ENCODE results near the gene CCL14. TPM values are rescaled to one million over a fixed set of nuclear protein-coding genes. Genes with fewer than 3 reads are reported as not detected.
"Not testable (repeated sequence)": the region's sequence is repeated elsewhere in the genome, so short reads cannot be mapped to it uniquely, and the experiment has no call there.

The CCL14 gene
- total RNA-seq, result not detected

DNA sequence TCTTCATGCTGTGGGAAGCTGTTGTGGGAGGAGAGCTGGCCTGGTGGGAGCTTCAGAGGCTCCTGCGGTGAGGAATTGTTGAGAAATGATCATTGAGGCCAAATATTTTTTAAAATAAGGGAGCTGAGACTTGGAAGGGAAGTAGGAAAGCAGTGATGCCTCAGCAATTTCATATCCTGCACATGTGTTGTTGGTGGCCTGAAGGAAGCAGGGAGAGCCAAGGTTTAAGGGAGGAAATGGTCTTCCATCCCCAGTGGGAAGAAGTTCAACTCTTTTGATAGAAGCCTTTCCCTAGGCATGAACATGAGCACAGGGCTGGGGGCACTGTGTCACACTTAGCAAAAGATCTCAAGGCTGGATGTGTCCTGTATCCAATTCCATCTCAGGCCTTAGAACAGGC, at the start of gene CCL14:
CCL14 (minus strand) TSS at position 87 of the 400 bp plus-strand sequence; CDS start at position 7, 80 bp downstream.
- DNase-seq, result no peak

GRCh38 chr17:36036235-36036634, 49.7 kb upstream of the CCL14 start:
- DNase-seq, result no peak

GRCh38 chr17:36034127-36034526, 47.6 kb upstream of the CCL14 start:
- no peak for DNase-seq

- no peak for DNase-seq
Measured at GRCh38 chr17:36030956-36031355, 44.4 kb upstream of the CCL14 start.

DNA sequence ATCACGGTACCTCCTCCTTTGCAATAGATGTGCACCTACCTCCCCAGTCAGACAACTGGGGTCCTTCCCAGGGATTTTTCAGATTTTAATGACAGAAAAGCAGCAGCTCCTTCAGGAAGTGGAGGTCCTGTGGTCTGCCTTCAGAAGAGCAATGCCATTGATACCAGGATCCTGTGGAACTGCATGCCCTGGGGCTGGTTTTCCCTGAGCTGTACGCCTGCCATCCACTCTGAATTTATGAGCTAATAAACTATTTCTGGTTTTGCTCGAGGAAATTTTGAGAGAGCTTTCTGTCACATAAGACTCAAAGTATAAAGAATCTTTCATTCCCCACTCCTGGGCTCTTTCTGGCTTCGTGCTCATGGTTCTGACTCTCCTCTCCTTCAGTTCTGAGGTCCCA, 41.2 kb upstream of the CCL14 start:
- no peak for DNase-seq

DNA sequence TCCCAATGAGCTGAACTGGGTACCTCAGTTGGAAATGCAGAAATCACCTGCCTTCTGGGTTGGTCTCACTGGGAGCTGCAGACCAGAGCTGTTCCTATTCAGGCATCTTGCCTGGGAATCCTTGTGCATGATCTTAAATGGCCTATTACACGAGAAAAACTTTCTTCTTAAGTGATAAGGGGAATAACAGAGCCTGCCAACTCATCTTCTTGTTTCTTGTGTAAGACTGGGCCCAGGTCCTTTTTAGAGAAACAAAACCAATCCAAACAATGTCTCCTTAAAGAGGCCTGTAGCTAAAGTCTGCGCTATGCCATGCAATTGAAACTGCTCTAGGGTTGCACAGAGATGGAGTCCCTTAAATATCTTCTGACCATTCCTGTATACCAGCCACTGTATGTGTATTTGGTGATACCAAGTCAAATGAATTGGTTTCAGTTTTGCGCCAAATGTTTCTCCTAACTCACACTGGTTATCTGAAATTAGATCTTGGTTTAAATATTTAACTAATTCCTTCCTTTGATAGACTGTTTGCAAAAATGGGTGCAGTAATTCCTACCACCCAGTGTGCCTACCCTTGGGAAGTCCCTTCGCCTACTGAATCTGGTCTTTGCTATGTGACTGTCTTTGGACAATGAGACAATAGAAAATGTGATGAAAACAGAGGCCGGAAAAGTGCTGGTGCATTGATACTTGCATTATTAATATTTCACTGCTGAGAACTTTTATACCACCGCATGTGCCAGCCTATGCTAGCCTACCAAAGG, 37.8 kb upstream of the CCL14 start:
- no peak for DNase-seq

- DNase-seq, result no peak
Measured at GRCh38 chr17:36019423-36019822, 32.9 kb upstream of the CCL14 start.

GRCh38 chr17:36017799-36018198, 31.3 kb upstream of the CCL14 start, which contains the start of gene CCL23:
Gene CCL23 (minus strand): TSS chr17:36017972. CDS start chr17:36017897, 75 bp downstream.
- no peak for DNase-seq

DNA sequence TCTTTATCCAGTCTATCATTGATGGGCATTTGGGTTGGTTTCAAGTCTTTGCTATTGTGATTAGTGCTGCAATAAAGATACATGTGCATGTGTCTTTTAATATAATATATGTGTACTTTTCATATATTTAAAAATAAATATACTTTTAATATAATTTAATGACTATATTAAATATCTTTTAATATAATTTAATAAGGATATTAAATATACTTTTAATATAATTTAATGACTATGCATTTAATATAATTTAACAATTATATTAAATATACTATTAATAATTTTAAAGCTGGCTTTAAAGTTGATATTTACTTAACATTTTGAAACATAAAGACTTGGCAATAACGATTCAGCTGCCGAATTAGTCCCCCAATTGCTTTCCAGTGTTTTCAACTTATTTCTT, 30.0 kb upstream of the CCL14 start:
- no peak for DNase-seq

DNA sequence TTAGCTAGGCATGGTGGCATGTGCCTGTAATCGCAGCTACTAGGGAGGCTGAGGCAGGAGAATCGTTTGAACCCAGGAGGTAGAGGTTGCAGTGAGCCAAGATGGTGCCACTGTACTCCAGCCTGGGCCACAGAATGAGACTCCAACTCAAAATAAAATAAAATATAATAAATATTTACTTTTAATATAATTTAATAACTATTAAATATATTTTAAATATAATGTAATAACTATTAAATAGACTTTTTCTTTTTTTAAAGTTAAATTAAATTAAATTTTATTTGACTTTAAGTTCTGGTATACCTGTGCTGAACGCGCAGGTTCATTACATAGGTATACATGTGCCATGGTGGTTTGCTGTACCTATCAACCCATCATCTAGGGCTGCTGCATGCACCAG, 29.4 kb upstream of the CCL14 start:
- not testable (repeated sequence) for DNase-seq

GRCh38 chr17:36014946-36015345, 28.4 kb upstream of the CCL14 start:
- no peak for DNase-seq

DNA sequence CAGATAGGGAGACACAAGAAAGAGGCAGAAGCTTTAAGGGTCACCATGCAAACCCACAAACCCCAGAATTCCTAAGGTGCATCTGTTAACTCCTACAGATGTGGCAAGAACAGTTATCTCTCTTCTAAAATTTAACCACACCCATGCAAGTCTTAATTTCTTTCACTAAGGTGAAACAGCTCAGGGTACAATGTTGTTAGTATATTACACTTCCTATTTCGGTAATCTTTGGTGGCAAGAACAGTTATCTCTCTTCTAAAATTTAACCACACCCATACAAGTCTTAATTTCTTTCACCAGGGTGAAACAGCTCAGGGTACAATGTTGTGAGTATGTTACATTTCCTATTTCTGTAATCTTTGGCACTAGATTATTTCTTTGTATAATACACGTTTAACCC, 24.7 kb upstream of the CCL14 start:
- DNase-seq, result no peak

- DNase-seq, result no peak
Measured at GRCh38 chr17:36008998-36009665, 22.6 kb upstream of the CCL14 start.

DNA sequence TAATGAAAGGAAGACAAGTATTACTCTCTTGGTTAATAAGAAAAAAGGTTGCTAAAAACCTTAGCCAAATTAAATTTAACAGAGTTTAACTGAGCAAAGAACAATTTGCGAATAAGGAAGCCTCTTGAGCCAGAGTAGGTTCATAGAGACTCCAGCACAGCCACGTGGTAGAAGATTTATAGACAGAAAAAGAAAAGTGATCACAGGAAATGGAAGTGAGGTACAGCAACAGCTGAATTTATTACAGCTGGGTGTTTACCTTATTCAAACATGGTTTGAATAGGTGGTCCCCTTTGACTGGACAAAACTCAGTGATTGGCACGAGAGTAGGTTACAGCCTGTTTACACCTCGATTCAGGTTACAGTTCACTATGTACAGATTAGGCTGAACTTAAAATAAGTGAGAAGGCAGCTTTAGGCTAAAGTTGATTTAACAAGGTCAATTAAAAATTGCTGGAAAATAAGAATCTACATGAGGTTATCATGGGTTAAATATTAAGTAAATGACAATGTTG, 18.1 kb upstream of the CCL14 start:
- DNase-seq, result no peak

GRCh38 chr17:36002631-36003030, 16.1 kb upstream of the CCL14 start:
- DNase-seq, result no peak

GRCh38 chr17:36001862-36002603, 15.5 kb upstream of the CCL14 start:
- no peak for DNase-seq

DNA sequence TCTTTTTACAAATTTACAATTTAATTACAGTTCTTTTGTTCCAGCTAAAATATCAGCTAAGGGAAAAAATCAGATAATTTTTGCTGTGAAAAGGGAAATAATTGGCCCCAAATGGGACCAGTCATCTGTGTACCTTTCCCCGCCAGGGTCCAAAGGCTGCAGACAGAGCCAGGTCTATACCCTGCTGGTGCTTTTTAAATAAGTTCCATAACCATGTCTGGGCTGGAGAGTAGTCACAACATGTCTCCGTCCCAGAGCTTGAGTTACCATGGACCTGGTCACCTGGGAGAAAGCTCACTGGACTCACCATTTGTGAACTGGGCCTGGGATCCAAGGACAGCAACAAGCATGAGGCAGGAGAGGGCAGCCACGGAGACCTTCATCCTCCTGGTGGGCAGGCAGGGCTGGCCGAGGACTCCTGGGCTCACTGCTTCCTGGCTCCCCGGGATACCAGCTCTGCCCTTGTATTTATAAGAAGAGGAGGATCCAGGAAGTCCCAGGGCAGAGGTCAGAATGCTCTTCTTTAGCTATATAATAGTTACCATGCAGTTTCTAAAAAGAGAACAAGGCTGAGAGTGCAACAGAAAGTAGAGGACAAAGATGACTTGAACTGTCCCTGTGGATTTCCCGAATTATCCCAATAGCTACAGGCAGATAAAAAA, 14.7 kb upstream of the CCL14 start, which contains the start of gene CCL15:
CCL15 (minus strand) TSS at position 444 of the 662 bp plus-strand sequence; CDS start at position 383, 61 bp downstream.
- DNase-seq, result no peak

DNA sequence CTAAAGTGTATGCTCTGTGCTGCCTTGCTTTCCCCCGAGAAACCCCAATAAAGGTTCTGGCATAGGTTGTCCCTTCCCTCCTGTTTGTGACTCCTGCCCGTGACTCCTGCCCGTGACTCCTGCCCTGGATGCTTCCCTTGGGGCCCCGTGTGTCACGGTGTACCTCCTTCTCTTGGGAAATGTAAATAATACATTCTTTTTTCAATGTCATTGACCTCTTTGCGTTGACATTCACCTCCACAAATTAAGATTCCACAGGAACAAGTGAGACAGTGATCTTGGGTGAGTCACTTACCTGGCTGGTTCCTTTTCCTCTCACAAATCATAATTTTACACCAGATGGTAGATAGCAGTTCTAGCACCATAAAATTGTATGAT, 14.2 kb upstream of the CCL14 start:
- no peak for DNase-seq

DNA sequence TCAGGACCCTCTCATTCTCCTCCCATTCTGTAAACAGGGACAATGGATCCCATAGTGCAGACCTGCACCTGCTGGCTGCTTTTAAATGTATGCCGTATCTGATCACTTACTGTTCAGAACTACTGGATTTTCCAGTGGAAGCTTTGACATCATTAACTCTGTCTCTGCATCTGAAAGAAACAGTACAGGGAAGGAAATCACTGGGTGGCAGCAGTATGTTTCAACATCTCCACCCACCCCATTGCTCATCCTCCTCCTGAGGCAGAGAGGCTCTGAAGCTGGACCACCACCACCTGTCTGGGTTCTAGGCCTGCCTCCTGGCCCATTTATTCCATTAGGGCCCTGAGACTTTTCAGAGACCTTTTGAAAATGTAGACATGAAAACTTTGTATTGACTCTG, 12.2 kb upstream of the CCL14 start:
- DNase-seq, result no peak

DNA sequence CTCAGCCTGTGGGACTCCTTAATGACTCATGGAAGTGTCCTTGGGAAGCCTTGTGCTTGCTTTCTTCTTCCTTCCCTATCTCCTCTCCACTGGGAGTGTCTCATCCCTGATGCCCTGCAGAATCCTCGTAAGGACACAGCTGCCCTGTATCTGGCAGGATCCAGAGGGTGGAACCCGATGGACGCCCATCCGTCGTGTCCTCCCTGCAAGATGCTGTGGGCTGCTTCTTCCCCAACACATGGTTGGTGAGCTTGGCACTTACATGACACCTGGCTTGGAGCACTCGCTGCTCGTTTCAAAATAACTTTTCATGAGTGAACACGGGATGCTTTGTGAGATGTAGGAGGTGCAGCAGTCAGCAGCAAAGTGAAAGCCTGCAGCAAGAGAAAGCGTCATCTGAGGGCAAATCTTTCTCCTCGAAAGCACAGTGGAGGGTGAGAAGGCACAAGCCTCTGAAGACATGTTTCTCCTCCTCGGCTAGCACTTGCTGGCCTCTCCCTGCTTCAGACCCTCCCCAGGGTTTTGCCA, 11.6 kb upstream of the CCL14 start:
- DNase-seq, result no peak

DNA sequence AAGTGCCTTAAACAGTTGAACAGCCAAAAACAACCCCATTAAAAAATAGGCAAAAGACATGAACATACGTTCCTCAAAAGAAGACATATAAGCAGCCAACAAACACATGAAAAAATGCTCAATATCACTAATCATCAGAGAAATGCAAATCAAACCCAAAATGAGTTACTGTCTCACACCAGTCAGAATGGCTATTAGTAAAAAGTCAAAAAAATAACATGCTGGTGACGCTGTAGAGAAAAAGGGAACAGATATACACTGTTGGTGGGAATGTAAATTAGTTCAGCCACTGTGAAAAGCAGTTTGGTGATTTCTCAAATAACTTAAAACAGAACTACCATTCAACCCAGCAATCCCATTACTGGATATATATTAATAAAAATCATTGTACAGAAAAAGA, 8.8 kb upstream of the CCL14 start:
- not testable (repeated sequence) for DNase-seq

- DNase-seq, result no peak
Measured at GRCh38 chr17:35991075-35991474, 4.5 kb upstream of the CCL14 start.

Data from effector CD4-positive, alpha-beta T cell (primary cell).